Colonic mucosa (tissue), 4 donors: ENCODE measurements around the gene PGRMC1. TPM values are rescaled to one million over a fixed set of nuclear protein-coding genes. Genes with fewer than 3 reads are reported as not detected.
"Not testable (repeated sequence)": the region's sequence is repeated elsewhere in the genome, so short reads cannot be mapped to it uniquely, and the experiment has no call there.

ENCODE experiments used
- DNase-seq: peaks from one replicate; pipeline ENCODE4 v3.0.0-alpha.2; 2020
- H3K27ac ChIP-seq: fragments of 200-600 bp; one replicate; pipeline ENCODE4 v1.8.0; 2021
- H3K27me3 ChIP-seq: fragments of 200-600 bp; one replicate; pipeline ENCODE4 v1.8.0; 2021
- H3K36me3 ChIP-seq: fragments of 200-600 bp; one replicate; pipeline ENCODE4 v1.8.0; 2021
- H3K4me1 ChIP-seq: fragments of 200-600 bp; one replicate; pipeline ENCODE4 v1.8.0; 2021; ENCODE audit warnings: mild to moderate bottlenecking
- H3K4me3 ChIP-seq: fragments of 200-600 bp; one replicate; pipeline ENCODE4 v1.8.0; 2021
- H3K9ac ChIP-seq, 2 donors: one replicate each; pipeline ENCODE4 v1.7.0; 2013; ENCODE audit warnings: control low read depth in 2 of 2, low read depth in 2 of 2, low read length in 2 of 2
- H3K9me3 ChIP-seq: fragments of 200-600 bp; one replicate; pipeline ENCODE4 v1.8.0; 2021
- intact Hi-C: fragments of 100-400 bp; cut with DNase I; formaldehyde crosslinking; loops from one replicate; pipeline ENCODE4 v1.14.1; 2022
- total RNA-seq, 2 donors: library from RNA; stranded (reverse); fragmentation: NEBNext Ultra II Directional in 1 of 2; extraction: Animal tissue kit (Norgen Biotek cat#: 25700) in 1 of 2; gene quantifications; one replicate each; pipeline ENCODE4 v1.2.1, GENCODE V29; 2021
- TF ChIP-seq, protein P1 (sequence below): fragments of 200-600 bp; IDR thresholded peaks from one replicate; pipeline ENCODE4 v1.8.0; 2022; ENCODE audit warnings: antibody characterized with exemption, mild to moderate bottlenecking
- donor health status: healthy.
- donor health status: DM: no; HTN: no; CAD: no.
- donor health status: DM: no; HTN: no; CAD: no.

The PGRMC1 gene
- total RNA-seq, 2 donors from 2014 or later: 105 to 132 TPM

- no peaks in the 10 kb centered on the region for H3K36me3 ChIP-seq
- no peak overlapping the region for H3K27ac ChIP-seq
- intact Hi-C loops: no loop called here
- H3K4me1 ChIP-seq: no peaks in the 10 kb centered on the region
- DNase-seq: no peak
- H3K4me3 ChIP-seq: no peak overlapping the region
- no peaks in the 10 kb centered on the region for H3K27me3 ChIP-seq
- TF ChIP-seq, protein P1, sequence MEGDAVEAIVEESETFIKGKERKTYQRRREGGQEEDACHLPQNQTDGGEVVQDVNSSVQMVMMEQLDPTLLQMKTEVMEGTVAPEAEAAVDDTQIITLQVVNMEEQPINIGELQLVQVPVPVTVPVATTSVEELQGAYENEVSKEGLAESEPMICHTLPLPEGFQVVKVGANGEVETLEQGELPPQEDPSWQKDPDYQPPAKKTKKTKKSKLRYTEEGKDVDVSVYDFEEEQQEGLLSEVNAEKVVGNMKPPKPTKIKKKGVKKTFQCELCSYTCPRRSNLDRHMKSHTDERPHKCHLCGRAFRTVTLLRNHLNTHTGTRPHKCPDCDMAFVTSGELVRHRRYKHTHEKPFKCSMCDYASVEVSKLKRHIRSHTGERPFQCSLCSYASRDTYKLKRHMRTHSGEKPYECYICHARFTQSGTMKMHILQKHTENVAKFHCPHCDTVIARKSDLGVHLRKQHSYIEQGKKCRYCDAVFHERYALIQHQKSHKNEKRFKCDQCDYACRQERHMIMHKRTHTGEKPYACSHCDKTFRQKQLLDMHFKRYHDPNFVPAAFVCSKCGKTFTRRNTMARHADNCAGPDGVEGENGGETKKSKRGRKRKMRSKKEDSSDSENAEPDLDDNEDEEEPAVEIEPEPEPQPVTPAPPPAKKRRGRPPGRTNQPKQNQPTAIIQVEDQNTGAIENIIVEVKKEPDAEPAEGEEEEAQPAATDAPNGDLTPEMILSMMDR: no peak
- no peaks in the 10 kb centered on the region for H3K9me3 ChIP-seq
- no peak overlapping the region for H3K9ac ChIP-seq
These were observed 45.9 kb upstream of the PGRMC1 start for GRCh38 chrX:119190091-119190681.

DNA sequence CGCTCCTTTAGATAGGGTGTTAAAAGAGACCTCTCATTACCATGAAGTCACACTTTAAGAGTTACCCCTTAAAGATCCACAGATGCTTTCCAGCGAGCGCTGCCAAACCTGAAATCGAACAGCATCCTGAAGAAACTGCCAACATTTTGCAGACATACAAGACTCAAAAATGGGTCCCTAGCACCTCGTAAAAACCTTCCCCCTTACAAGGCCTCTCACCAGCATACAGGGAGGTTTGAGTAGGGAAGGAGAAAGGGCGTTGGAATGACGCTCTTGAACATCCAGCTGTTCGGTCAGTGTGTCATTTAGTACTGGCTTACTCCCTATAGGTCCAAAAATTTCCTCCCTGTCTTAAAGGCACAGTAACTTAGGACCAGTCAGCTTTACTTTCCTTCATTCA, 45.3 kb upstream of the PGRMC1 start:
- intact Hi-C loops: no loop called here
- H3K27me3 ChIP-seq: no peaks in the 10 kb centered on the region
- DNase-seq: no peak
- no peak overlapping the region for H3K9ac ChIP-seq
- no peaks in the 10 kb centered on the region for H3K9me3 ChIP-seq
- no peak overlapping the region for H3K27ac ChIP-seq
- no peaks in the 10 kb centered on the region for H3K36me3 ChIP-seq
- no peak overlapping the region for H3K4me3 ChIP-seq
- H3K4me1 ChIP-seq: no peaks in the 10 kb centered on the region
- TF ChIP-seq, protein P1: no peak

DNA sequence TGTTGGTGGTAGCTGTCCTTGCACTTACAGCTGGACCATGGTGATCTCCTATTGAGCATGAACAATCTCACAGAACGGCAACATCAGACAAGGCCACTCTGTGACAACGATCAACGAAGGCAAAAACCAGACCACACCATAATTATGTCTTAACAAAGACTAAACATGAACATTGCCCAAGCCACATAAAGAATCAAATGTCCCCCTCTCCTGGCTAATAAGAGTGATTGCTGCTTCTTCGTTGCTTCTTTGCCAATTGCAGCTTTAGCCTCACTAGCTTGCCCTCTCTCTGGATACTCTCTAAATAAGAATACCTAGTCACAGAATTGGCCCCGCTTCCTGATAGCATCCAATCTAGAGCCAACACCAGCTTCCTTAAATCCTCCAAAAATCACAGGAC, 41.5 kb upstream of the PGRMC1 start:
- no peak overlapping the region for H3K27ac ChIP-seq
- H3K4me1 ChIP-seq: no peaks in the 10 kb centered on the region
- no peak overlapping the region for H3K4me3 ChIP-seq
- DNase-seq: no peak
- intact Hi-C loops: no loop called here
- H3K36me3 ChIP-seq: no peaks in the 10 kb centered on the region
- no peaks in the 10 kb centered on the region for H3K27me3 ChIP-seq
- TF ChIP-seq, protein P1: no peak
- H3K9me3 ChIP-seq: no peaks in the 10 kb centered on the region
- no peak overlapping the region for H3K9ac ChIP-seq

DNA sequence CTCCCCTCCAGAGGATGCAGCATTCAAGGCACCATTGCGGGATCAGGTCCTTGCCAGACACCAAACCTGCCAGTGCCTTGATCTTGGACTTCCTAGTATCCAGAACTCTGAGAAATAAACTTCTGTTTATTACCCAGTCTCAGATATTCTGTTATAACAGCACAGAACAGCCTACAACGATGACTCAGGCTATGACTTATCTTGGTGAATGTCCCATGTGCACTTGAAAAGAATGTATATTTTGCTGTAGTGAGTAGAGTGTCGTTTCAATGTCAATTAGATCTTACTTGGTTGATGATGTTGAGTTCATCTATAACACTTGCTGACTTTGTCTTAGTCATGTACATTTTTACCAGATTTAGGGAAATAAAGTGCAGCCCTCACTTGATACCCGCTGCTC, 34.5 kb upstream of the PGRMC1 start:
- no peak overlapping the region for H3K4me3 ChIP-seq
- no peaks in the 10 kb centered on the region for H3K9me3 ChIP-seq
- intact Hi-C loops: no loop called here

GRCh38 chrX:119206203-119206602, 29.9 kb upstream of the PGRMC1 start:
- TF ChIP-seq, protein P1: no peak
- no peak overlapping the region for H3K27ac ChIP-seq
- intact Hi-C loops: no loop called here
- H3K4me1 ChIP-seq: no peaks in the 10 kb centered on the region
- H3K36me3 ChIP-seq: no peaks in the 10 kb centered on the region
- H3K9me3 ChIP-seq: no peaks in the 10 kb centered on the region
- no peak overlapping the region for H3K4me3 ChIP-seq
- no peak for DNase-seq
- H3K9ac ChIP-seq: no peak overlapping the region
- no peaks in the 10 kb centered on the region for H3K27me3 ChIP-seq

More for the DNA sequence above, 34.5 kb upstream of the PGRMC1 start:
- DNase-seq: no peak
- Histone ChIP-seq H3K4me1 (no peaks in the 10 kb centered on the region), H3K36me3 (no peaks in the 10 kb centered on the region), H3K9ac (no peak overlapping the region), H3K27me3 (no peaks in the 10 kb centered on the region), H3K27ac (no peak overlapping the region)
- TF ChIP-seq, protein P1: no peak

DNA sequence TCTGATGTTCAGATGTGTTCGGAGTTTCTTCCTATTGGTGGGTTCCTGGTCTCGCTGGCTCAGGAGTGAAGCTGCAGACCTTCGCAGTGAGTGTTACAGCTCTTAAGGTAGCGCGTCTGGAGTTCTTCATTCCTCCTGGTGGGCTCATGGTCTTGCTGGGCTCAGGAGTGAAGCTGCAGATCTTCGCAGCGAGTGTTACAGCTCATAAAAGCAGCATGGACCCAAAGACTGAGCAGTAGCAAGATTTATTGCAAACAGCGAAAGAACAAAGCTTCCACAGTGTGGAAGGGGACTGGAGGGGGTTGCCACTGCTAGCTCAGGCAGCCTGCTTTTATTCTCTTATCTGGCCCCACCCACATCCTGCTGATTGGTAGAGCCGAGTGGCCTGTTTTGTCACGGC, 28.6 kb upstream of the PGRMC1 start:
- H3K9ac ChIP-seq, H3K27ac ChIP-seq, H3K36me3 ChIP-seq, H3K4me3 ChIP-seq, DNase-seq, H3K9me3 ChIP-seq, H3K27me3 ChIP-seq, H3K4me1 ChIP-seq, intact Hi-C loops: not testable (repeated sequence)
